ENCODE results near the gene CDS2. TPM values are rescaled to one million over a fixed set of nuclear protein-coding genes. Genes with fewer than 3 reads are reported as not detected.

CDS2 gene
- total RNA-seq, 1 experiment from 2014 or later, result 37.5 TPM

DNA sequence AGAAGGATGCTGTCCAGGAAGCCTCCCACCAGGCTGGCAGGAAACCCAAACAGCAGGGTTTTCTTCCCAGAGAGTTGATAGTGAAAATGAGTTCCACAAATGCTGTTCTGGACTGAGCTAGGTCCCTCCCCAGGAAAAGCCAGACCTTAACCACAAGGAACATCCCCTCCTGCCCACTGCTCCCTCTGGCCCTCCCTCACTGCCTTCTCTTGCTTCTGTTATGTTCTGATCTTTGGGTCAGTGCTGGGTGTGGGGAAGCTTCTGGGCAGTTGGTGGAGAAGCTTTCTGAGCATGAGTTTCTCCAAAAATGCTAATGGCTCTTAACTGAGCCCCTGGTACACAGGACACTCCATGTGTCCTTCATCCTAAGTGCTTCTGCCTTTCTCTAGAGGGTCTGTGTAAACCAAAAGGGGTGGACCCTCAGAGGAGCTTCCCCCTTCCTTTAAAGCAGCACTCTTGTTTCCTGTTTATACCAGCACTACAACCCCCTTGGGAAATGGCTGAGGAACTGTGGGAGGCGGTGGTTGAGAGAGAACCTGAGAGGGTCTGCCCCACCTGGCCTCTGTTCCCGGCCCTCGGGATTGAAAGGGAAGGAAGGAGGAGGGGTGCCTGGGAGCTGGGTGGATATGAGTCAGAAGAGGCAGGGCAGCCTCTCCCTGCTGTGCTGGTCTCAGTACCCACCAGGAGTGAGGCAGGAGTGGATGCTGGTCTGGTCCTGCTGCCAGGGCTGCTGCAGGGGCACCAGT, 42.0 kb downstream of the CDS2 start (continued):
- TF ChIP-seq, protein P1, sequence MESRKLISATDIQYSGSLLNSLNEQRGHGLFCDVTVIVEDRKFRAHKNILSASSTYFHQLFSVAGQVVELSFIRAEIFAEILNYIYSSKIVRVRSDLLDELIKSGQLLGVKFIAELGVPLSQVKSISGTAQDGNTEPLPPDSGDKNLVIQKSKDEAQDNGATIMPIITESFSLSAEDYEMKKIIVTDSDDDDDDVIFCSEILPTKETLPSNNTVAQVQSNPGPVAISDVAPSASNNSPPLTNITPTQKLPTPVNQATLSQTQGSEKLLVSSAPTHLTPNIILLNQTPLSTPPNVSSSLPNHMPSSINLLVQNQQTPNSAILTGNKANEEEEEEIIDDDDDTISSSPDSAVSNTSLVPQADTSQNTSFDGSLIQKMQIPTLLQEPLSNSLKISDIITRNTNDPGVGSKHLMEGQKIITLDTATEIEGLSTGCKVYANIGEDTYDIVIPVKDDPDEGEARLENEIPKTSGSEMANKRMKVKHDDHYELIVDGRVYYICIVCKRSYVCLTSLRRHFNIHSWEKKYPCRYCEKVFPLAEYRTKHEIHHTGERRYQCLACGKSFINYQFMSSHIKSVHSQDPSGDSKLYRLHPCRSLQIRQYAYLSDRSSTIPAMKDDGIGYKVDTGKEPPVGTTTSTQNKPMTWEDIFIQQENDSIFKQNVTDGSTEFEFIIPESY (IDR thresholded peaks at IDR 0.05; ENCODE audit: extremely low read depth, insufficient replicate concordance, low read length), result no peak
- TF ChIP-seq SRF (IDR thresholded peaks at IDR 0.05; ENCODE audit: low read depth) (no peak), ZNF274 (IDR thresholded peaks at IDR 0.05; ENCODE audit: low read depth, low read length) (no peak), POLR2A (IDR thresholded peaks at IDR 0.05; ENCODE audit: borderline replicate concordance, extremely low read depth, insufficient read depth, insufficient read length) (no peak), ZFX (IDR thresholded peaks at IDR 0.05) (no peak), YY1 (IDR thresholded peaks at IDR 0.05; ENCODE audit: extremely low read depth, insufficient replicate concordance, low read depth, low read length) (no peak), JUND (IDR thresholded peaks at IDR 0.05) (no peak), CEBPB (IDR thresholded peaks at IDR 0.05; ENCODE audit: low read depth) (no peak)

DNA sequence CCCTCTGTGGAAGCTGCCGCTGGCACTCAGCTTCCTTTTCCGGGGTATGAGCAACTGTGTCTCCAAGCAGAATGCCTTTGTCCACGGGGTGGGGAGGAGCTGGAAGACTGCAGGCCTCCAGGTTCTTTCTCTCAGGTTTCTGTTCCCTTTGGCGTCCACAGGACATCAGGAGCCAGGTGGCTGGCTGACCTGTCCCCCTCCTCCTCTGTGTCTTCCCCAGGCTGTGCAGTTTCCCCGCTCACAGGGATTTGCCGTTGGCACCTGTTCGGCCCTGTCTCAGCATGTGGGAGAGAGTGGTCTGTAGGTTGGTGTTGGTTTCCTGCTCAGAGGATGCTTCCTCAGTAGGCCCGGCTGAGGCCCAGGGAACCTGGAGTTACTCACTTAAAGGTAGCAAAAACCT, 43.5 kb downstream of the CDS2 start:
- intact Hi-C loops (cut with micrococcal nuclease), result no loop called here
- BruUV-seq (replicated peaks), result no TSS peak
- TF ChIP-seq SIN3A (IDR thresholded peaks at IDR 0.05; ENCODE audit: low read depth) (no peak), ELF1 (IDR thresholded peaks at IDR 0.05; ENCODE audit: borderline replicate concordance, low read depth) (no peak), CEBPB (IDR thresholded peaks at IDR 0.05; ENCODE audit: low read depth) (no peak), FOSL1 (IDR thresholded peaks at IDR 0.05; ENCODE audit: low read depth) (no peak), ZNF274 (IDR thresholded peaks at IDR 0.05; ENCODE audit: low read depth, low read length) (no peak), JUND (IDR thresholded peaks at IDR 0.05) (no peak), EGR1 (IDR thresholded peaks at IDR 0.05; ENCODE audit: low read depth) (no peak), YY1 (IDR thresholded peaks at IDR 0.05; ENCODE audit: extremely low read depth, insufficient replicate concordance, low read depth, low read length) (no peak), POLR2AphosphoS5 (IDR thresholded peaks at IDR 0.05; ENCODE audit: low read depth, low read length) (no peak), EZH2phosphoT487 (IDR thresholded peaks at IDR 0.05; ENCODE audit: borderline replicate concordance) (no peak), EZH2 (IDR thresholded peaks at IDR 0.05) (no peak), RAD21 (IDR thresholded peaks at IDR 0.05; ENCODE audit: low read depth) (no peak)
- TF ChIP-seq, protein P1 (IDR thresholded peaks at IDR 0.05; ENCODE audit: extremely low read depth, insufficient replicate concordance, low read length), result no peak
- TF ChIP-seq, protein P2, sequence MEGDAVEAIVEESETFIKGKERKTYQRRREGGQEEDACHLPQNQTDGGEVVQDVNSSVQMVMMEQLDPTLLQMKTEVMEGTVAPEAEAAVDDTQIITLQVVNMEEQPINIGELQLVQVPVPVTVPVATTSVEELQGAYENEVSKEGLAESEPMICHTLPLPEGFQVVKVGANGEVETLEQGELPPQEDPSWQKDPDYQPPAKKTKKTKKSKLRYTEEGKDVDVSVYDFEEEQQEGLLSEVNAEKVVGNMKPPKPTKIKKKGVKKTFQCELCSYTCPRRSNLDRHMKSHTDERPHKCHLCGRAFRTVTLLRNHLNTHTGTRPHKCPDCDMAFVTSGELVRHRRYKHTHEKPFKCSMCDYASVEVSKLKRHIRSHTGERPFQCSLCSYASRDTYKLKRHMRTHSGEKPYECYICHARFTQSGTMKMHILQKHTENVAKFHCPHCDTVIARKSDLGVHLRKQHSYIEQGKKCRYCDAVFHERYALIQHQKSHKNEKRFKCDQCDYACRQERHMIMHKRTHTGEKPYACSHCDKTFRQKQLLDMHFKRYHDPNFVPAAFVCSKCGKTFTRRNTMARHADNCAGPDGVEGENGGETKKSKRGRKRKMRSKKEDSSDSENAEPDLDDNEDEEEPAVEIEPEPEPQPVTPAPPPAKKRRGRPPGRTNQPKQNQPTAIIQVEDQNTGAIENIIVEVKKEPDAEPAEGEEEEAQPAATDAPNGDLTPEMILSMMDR (IDR thresholded peaks at IDR 0.05 in 2 of 3, conservative IDR thresholded peaks at IDR 0.05 in 1 of 3; ENCODE audit: borderline replicate concordance in 1 of 3, insufficient read depth in 1 of 3, low read depth in 2 of 3, low read length in 2 of 3), result no peak
- TF ChIP-seq, protein P3, sequence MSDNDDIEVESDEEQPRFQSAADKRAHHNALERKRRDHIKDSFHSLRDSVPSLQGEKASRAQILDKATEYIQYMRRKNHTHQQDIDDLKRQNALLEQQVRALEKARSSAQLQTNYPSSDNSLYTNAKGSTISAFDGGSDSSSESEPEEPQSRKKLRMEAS (IDR thresholded peaks at IDR 0.05), result no peak
- TF ChIP-seq, protein P4, sequence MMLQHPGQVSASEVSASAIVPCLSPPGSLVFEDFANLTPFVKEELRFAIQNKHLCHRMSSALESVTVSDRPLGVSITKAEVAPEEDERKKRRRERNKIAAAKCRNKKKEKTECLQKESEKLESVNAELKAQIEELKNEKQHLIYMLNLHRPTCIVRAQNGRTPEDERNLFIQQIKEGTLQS (IDR thresholded peaks at IDR 0.05), result no peak

More for the DNA sequence above, 43.5 kb downstream of the CDS2 start:
- ChIA-PET RAD21 (ENCODE audit: low non-redundant PET in 1 of 2, low total read pairs in 2 of 2, uncharacterized antibody in 2 of 2, unreplicated experiment in 2 of 2) (interaction anchor here in 1 of 2 experiments (1.2 kb wide), 1 partner anchor 44 kb away, joined by 4 read pairs; the partner anchor contains the start of gene CDS2), CTCF (no interaction called here), POLR2A (no interaction called here)
- Histone ChIP-seq H3K9me3 (ENCODE audit: control insufficient read depth in 1 of 2, insufficient read depth in 1 of 2, low read depth in 1 of 2, low read length in 2 of 2) (no peaks in the 10 kb centered on the region), H3K79me2 (ENCODE audit: insufficient read depth, low read length) (peaks cover 21% of the 10 kb centered on the region), H3K4me2 (ENCODE audit: low read length) (no peak overlapping the region), H3K4me1 (ENCODE audit: control insufficient read depth in 1 of 2, insufficient read depth in 2 of 2, low read length in 2 of 2) (peaks cover 14 to 18% of the 10 kb centered on the region in 2 experiments), H3K4me3 (replicated peaks in 1 of 2; ENCODE audit: low read depth in 1 of 2, low read length in 2 of 2) (no peak overlapping the region), H4K20me1 (ENCODE audit: insufficient read depth) (no peaks in the 10 kb centered on the region), H3K9ac (ENCODE audit: low read length) (no peak overlapping the region), H3K27ac (ENCODE audit: low read depth, low read length) (no peak overlapping the region), H3K27me3 (ENCODE audit: insufficient read depth, low read length) (no peaks in the 10 kb centered on the region), H3K9me2 (ENCODE audit: insufficient read depth) (no peaks in the 10 kb centered on the region), H3K36me3 (ENCODE audit: control insufficient read depth in 1 of 2, insufficient read depth in 2 of 2, low read length in 2 of 2) (no peaks in the 10 kb centered on the region), H2AFZ (ENCODE audit: low read depth, low read length, poor library complexity, severe bottlenecking) (no peak overlapping the region)
- DNase-seq (ENCODE audit: low read depth, low spot score), result no peak
- no peak for ATAC-seq
